Midbrain (tissue), 1 donor: ENCODE measurements around the gene LMO7.

Experiments
- DNase-seq: peaks from one replicate; lab custom pipeline; 2025; lab: John Stamatoyannopoulos, UW

Gene LMO7

GRCh38 chr13:75801388-75801945 lies 165.3 kb downstream of the LMO7 start:
- DNase-seq, result no peak

GRCh38 chr13:75802161-75802560 lies 166.0 kb downstream of the LMO7 start:
- no peak for DNase-seq

- no peak for DNase-seq
These were observed 167.1 kb downstream of the LMO7 start for GRCh38 chr13:75803164-75803611.

GRCh38 chr13:75804054-75804453 lies 167.9 kb downstream of the LMO7 start:
- DNase-seq, result no peak

GRCh38 chr13:75804605-75805004 lies 168.5 kb downstream of the LMO7 start:
- no peak for DNase-seq

GRCh38 chr13:75806117-75806516 lies 170.0 kb downstream of the LMO7 start:
- no peak for DNase-seq

- DNase-seq, result no peak
These were observed 175.2 kb downstream of the LMO7 start for GRCh38 chr13:75811361-75811760.

- DNase-seq, result no peak
These were observed 175.7 kb downstream of the LMO7 start for GRCh38 chr13:75811841-75812240.

GRCh38 chr13:75812751-75813181 lies 176.6 kb downstream of the LMO7 start:
- DNase-seq, result no peak

- no peak for DNase-seq
These were observed 177.2 kb downstream of the LMO7 start for GRCh38 chr13:75813323-75813722.

GRCh38 chr13:75818179-75818967 lies 182.2 kb downstream of the LMO7 start:
- DNase-seq, result no peak

- DNase-seq, result no peak
These were observed 182.8 kb downstream of the LMO7 start for GRCh38 chr13:75818968-75819225.

GRCh38 chr13:75825161-75825560 lies 189.0 kb downstream of the LMO7 start:
- DNase-seq, result no peak

GRCh38 chr13:75825594-75825993 lies 189.5 kb downstream of the LMO7 start:
- no peak for DNase-seq

- no peak for DNase-seq
These were observed 190.3 kb downstream of the LMO7 start for GRCh38 chr13:75826391-75826790.

- no peak for DNase-seq
These were observed 193.7 kb downstream of the LMO7 start for GRCh38 chr13:75829830-75830229.

GRCh38 chr13:75830842-75831241 lies 194.7 kb downstream of the LMO7 start:
- no peak for DNase-seq

GRCh38 chr13:75831389-75831788 lies 195.3 kb downstream of the LMO7 start:
- DNase-seq, result no peak

- DNase-seq, result no peak
These were observed 196.7 kb downstream of the LMO7 start for GRCh38 chr13:75832812-75833211.

GRCh38 chr13:75836441-75836840 lies 200.3 kb downstream of the LMO7 start:
- no peak for DNase-seq

- no peak for DNase-seq
These were observed 202.4 kb downstream of the LMO7 start for GRCh38 chr13:75838366-75839005.

GRCh38 chr13:75839406-75839805 lies 203.3 kb downstream of the LMO7 start:
- no peak for DNase-seq

- no peak for DNase-seq
These were observed 205.8 kb downstream of the LMO7 start for GRCh38 chr13:75841905-75842304.
